ENCODE measurements around the gene FSHR.

The FSHR gene

DNA sequence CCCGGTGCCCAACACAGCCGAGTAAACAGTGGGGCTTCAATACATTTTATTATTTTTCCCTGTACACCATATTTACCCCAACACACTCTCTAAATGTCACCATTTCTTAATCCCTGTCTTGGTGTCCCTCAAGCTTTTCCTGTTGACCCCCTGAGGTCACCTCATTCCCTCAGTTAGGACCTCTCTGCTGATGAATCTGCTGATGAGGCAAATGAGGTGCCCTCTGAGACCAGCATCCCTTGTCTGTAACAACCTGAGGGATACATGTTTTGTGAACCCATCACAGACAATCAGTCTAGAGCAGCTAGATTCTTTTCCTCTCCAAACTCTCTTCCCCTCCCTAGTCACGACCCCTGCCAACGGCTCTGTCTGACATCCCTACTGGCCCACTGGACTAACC lies 127.6 kb downstream of the FSHR start:
- no peak overlapping the region for H3K27ac ChIP-seq (replicated peaks)
- no peak for DNase-seq (ENCODE audit: low read depth in 1 of 2, low spot score in 1 of 2)
- no peak overlapping the region for H3K4me3 ChIP-seq (replicated peaks; ENCODE audit: insufficient read depth, low read length)
- TF ChIP-seq POLR2AphosphoS5 (IDR thresholded peaks at IDR 0.05; ENCODE audit: low read depth) (no peak), SPI1 (IDR thresholded peaks at IDR 0.05; ENCODE audit: borderline replicate concordance, low read depth) (no peak), GABPA (IDR thresholded peaks at IDR 0.05; ENCODE audit: low read depth) (no peak)
- TF ChIP-seq, protein P1, sequence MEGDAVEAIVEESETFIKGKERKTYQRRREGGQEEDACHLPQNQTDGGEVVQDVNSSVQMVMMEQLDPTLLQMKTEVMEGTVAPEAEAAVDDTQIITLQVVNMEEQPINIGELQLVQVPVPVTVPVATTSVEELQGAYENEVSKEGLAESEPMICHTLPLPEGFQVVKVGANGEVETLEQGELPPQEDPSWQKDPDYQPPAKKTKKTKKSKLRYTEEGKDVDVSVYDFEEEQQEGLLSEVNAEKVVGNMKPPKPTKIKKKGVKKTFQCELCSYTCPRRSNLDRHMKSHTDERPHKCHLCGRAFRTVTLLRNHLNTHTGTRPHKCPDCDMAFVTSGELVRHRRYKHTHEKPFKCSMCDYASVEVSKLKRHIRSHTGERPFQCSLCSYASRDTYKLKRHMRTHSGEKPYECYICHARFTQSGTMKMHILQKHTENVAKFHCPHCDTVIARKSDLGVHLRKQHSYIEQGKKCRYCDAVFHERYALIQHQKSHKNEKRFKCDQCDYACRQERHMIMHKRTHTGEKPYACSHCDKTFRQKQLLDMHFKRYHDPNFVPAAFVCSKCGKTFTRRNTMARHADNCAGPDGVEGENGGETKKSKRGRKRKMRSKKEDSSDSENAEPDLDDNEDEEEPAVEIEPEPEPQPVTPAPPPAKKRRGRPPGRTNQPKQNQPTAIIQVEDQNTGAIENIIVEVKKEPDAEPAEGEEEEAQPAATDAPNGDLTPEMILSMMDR (IDR thresholded peaks at IDR 0.05; ENCODE audit: insufficient read depth, low read length) = no peak
- TF ChIP-seq, protein P2, sequence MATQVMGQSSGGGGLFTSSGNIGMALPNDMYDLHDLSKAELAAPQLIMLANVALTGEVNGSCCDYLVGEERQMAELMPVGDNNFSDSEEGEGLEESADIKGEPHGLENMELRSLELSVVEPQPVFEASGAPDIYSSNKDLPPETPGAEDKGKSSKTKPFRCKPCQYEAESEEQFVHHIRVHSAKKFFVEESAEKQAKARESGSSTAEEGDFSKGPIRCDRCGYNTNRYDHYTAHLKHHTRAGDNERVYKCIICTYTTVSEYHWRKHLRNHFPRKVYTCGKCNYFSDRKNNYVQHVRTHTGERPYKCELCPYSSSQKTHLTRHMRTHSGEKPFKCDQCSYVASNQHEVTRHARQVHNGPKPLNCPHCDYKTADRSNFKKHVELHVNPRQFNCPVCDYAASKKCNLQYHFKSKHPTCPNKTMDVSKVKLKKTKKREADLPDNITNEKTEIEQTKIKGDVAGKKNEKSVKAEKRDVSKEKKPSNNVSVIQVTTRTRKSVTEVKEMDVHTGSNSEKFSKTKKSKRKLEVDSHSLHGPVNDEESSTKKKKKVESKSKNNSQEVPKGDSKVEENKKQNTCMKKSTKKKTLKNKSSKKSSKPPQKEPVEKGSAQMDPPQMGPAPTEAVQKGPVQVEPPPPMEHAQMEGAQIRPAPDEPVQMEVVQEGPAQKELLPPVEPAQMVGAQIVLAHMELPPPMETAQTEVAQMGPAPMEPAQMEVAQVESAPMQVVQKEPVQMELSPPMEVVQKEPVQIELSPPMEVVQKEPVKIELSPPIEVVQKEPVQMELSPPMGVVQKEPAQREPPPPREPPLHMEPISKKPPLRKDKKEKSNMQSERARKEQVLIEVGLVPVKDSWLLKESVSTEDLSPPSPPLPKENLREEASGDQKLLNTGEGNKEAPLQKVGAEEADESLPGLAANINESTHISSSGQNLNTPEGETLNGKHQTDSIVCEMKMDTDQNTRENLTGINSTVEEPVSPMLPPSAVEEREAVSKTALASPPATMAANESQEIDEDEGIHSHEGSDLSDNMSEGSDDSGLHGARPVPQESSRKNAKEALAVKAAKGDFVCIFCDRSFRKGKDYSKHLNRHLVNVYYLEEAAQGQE (IDR thresholded peaks at IDR 0.05; ENCODE audit: insufficient replicate concordance, low read depth) = no peak
- no peaks in the 10 kb centered on the region for H3K27me3 ChIP-seq (ENCODE audit: insufficient read depth, poor library complexity, severe bottlenecking)

GRCh38 chr2:49021271-49021670 lies 133.0 kb downstream of the FSHR start:
- H3K27ac ChIP-seq (replicated peaks) = no peak overlapping the region
- no peak for DNase-seq (ENCODE audit: low read depth in 1 of 2, low spot score in 1 of 2)

DNA sequence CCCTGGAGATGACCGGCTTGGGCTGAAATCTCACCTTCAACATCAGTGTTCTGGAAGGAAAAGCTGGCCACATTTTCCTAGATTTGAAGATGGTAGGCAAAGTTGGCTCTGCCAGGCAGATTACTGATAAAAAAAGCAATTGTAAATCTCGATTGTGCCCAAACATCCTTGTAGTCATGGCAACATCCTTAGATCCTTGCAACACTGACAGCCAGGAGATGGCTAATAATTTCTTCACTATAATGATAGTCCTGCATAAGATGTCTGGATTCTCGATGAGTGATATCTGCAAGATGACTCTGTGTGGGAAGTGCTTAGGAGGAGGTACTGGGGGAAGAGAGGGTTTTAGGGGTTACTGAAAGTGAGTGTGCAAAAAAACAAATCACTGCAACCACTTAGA lies 149.1 kb downstream of the FSHR start:
- Histone ChIP-seq H3K27ac (replicated peaks) (no peak overlapping the region), H3K27me3 (ENCODE audit: insufficient read depth, poor library complexity, severe bottlenecking) (no peaks in the 10 kb centered on the region), H3K4me3 (replicated peaks; ENCODE audit: insufficient read depth, low read length) (no peak overlapping the region)
- TF ChIP-seq, protein P2 (IDR thresholded peaks at IDR 0.05; ENCODE audit: insufficient replicate concordance, low read depth) = no peak
- TF ChIP-seq POLR2AphosphoS5 (IDR thresholded peaks at IDR 0.05; ENCODE audit: low read depth) (no peak), SPI1 (IDR thresholded peaks at IDR 0.05; ENCODE audit: borderline replicate concordance, low read depth) (no peak), GABPA (IDR thresholded peaks at IDR 0.05; ENCODE audit: low read depth) (no peak)
- TF ChIP-seq, protein P1 (IDR thresholded peaks at IDR 0.05; ENCODE audit: insufficient read depth, low read length) = no peak
- no peak for DNase-seq (ENCODE audit: low read depth in 1 of 2, low spot score in 1 of 2)

More at GRCh38 chr2:49021271-49021670, 133.0 kb downstream of the FSHR start:
- TF ChIP-seq GABPA (IDR thresholded peaks at IDR 0.05; ENCODE audit: low read depth) (no peak), POLR2AphosphoS5 (IDR thresholded peaks at IDR 0.05; ENCODE audit: low read depth) (no peak), SPI1 (IDR thresholded peaks at IDR 0.05; ENCODE audit: borderline replicate concordance, low read depth) (no peak)
- TF ChIP-seq, protein P1 (IDR thresholded peaks at IDR 0.05; ENCODE audit: insufficient read depth, low read length) = no peak
- TF ChIP-seq, protein P2 (IDR thresholded peaks at IDR 0.05; ENCODE audit: insufficient replicate concordance, low read depth) = no peak
- Histone ChIP-seq H3K4me3 (replicated peaks; ENCODE audit: insufficient read depth, low read length) (no peak overlapping the region), H3K27me3 (ENCODE audit: insufficient read depth, poor library complexity, severe bottlenecking) (no peaks in the 10 kb centered on the region)

Data from HL-60 (cell line).